BE2C (cell line): ENCODE results near the gene ACSF2.

Experiments used
- DNase-seq: peaks from one replicate; pipeline ENCODE4 v3.0.0-alpha.2; 2020
- H3K27me3 ChIP-seq: fragments of 250-450 bp; sonication (Bioruptor Pico); 2 replicates; pipeline ENCODE4 v1.5.1; 2020; ENCODE audit warnings: mild to moderate bottlenecking
- H3K36me3 ChIP-seq: fragments of 250-450 bp; sonication (Bioruptor Pico); 2 replicates; pipeline ENCODE4 v1.5.1; 2020; ENCODE audit warnings: mild to moderate bottlenecking
- H3K4me1 ChIP-seq: fragments of 250-450 bp; sonication (Bioruptor Pico); 2 replicates; pipeline ENCODE4 v1.5.1; 2020
- H3K4me3 ChIP-seq: 2 replicates; pipeline ENCODE4 v1.5.1; 2011; ENCODE audit warnings: low read depth, low read length
- H3K9me3 ChIP-seq: fragments of 250-450 bp; sonication (Bioruptor Pico); 2 replicates; pipeline ENCODE4 v1.5.1; 2020
- TF ChIP-seq, protein P1 (sequence below): IDR thresholded peaks from 2 replicates; pipeline ENCODE4 v1.5.1; 2012; ENCODE audit warnings: mild to moderate bottlenecking, low read depth, low read length

The ACSF2 gene

DNA sequence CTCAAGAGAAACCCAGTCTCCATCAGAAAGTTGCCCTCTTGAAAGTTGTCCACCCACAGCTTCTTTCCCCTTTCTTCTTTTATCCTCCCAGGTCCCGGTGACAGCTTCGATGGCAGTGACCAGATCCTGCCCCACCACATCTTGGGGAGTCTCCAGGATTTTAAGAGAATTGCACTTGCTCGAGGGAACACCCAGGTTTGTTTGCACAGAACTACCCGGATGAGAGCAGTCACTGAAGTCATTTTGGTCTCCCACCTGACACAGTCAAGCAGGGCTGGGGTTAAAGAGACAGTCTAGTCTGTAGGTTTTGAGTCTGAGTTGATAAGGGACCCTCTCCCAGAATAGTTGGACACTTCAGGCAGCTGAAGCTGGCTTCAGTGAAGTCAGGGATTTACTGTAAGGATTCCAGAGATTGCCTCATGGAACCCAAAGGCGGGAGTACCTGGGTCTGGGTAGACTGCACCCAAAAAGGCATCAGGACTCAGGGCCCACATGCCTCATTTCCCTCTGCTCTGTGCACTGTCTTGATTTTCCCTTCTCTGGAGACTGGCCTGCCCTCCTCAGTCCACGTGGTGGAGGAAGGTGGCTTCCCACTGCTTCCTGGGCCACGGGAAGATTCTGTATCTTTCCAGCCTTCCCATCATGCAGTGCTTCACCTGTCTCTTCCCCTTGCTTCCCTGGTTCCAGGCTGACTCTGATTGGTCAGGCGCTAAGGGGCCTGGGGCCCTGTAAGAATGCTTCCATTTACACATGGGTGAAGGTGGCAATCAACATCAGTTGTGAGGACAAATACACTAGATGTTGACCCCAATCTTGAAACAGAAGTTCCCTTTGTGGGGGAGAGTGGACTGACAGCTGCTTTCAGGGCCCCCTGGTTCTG, 91.7 kb downstream of the ACSF2 start:
- Histone ChIP-seq H3K36me3 (no peaks in the 10 kb centered on the region), H3K9me3 (no peaks in the 10 kb centered on the region), H3K4me1 (no peaks in the 10 kb centered on the region), H3K27me3 (no peaks in the 10 kb centered on the region), H3K4me3 (no peak overlapping the region)
- TF ChIP-seq, protein P1, sequence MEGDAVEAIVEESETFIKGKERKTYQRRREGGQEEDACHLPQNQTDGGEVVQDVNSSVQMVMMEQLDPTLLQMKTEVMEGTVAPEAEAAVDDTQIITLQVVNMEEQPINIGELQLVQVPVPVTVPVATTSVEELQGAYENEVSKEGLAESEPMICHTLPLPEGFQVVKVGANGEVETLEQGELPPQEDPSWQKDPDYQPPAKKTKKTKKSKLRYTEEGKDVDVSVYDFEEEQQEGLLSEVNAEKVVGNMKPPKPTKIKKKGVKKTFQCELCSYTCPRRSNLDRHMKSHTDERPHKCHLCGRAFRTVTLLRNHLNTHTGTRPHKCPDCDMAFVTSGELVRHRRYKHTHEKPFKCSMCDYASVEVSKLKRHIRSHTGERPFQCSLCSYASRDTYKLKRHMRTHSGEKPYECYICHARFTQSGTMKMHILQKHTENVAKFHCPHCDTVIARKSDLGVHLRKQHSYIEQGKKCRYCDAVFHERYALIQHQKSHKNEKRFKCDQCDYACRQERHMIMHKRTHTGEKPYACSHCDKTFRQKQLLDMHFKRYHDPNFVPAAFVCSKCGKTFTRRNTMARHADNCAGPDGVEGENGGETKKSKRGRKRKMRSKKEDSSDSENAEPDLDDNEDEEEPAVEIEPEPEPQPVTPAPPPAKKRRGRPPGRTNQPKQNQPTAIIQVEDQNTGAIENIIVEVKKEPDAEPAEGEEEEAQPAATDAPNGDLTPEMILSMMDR: no peak
- DNase-seq: no peak

DNA sequence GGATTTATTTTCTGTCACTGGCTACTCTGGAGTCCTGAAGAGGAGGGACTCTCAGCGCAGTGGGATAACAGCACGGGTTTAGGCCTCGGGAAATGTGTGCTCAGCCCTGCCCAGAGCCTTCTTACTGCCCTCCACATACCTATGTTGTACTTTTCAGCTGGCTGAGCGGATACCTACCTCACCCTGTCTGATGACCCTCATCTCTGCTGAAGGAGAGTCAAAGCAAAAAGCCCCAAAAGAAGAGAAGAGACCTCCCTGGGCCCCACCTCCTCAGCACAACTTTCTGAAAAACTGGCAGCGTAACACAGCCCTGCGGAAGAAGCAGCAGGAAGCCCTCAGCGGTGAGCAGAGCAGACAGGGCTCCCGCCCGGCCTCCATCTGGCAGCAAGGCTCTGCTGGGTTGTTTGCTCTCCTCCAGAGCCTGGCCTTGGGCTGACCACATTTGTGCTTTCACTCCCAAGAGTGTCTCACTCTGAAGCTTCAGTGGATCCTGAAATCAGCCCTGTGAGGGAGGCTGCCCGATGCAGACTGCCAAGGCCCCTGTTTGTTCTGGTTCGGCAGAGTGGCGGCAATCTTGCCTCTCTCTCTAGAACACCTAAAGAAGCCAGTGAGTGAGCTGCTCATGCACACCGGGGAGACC, 92.5 kb downstream of the ACSF2 start:
- Histone ChIP-seq H3K4me3 (no peak overlapping the region), H3K27me3 (no peaks in the 10 kb centered on the region), H3K9me3 (no peaks in the 10 kb centered on the region), H3K4me1 (no peaks in the 10 kb centered on the region), H3K36me3 (no peaks in the 10 kb centered on the region)
- no peak for DNase-seq
- TF ChIP-seq, protein P1: no peak

DNA sequence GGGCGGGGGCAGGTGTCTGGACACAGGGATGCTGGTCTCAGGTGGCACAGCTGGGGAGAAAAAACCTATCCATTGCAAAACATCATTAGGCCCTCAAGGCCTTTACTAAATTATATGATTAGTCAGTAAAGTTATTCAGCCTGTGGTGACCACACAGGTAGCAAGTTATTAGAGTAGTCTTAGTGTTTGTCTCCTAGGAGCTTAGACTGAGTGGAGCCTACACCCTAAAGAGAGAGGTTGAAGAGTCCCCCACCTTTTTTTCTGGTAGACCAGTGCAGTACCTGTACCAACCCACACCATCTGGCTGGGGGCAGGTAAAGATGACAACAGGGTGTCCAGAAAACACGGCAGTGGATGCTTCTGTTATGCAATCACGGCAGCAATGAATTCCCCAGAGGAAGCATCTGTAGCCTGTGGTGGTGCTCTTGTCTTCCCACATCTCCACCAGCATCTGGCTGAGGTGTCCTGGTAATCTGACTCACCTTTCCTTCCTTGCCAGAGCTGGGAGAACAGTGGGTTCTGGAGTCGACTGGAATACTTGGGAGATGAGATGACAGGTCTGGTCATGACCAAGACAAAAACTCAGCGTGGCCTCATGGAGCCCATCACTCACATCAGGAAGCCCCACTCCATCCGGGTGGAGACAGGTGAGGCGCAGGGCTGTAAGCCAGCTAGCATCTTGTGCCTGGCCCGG, 93.3 kb downstream of the ACSF2 start:
- no peaks in the 10 kb centered on the region for H3K4me1 ChIP-seq
- H3K36me3 ChIP-seq: no peaks in the 10 kb centered on the region
- H3K27me3 ChIP-seq: no peaks in the 10 kb centered on the region
- DNase-seq: no peak
- TF ChIP-seq, protein P1: no peak
- no peaks in the 10 kb centered on the region for H3K9me3 ChIP-seq
- H3K4me3 ChIP-seq: no peak overlapping the region

DNA sequence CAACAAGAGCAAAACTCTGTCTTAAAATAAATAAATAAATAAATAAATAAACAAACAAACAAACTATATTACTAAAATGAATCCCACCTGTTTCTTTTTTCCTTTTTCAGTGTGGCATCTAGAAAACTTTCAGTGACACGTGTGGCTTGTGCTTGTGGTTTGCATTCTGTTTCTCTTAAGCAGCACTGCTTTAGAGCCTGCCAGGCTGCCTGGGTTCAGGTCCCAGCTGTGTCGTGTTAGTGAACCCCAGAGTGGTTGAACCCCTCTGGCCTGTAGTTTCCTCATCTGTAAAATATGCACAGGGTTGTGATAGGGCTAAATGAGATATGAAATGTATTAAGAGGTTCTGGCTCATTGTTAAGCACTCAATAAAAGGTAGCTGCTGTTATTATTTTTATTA, 94.5 kb downstream of the ACSF2 start:
- Histone ChIP-seq H3K36me3 (no peaks in the 10 kb centered on the region), H3K4me1 (no peaks in the 10 kb centered on the region), H3K27me3 (no peaks in the 10 kb centered on the region), H3K4me3 (no peak overlapping the region), H3K9me3 (no peaks in the 10 kb centered on the region)
- TF ChIP-seq, protein P1: no peak
- DNase-seq: no peak

DNA sequence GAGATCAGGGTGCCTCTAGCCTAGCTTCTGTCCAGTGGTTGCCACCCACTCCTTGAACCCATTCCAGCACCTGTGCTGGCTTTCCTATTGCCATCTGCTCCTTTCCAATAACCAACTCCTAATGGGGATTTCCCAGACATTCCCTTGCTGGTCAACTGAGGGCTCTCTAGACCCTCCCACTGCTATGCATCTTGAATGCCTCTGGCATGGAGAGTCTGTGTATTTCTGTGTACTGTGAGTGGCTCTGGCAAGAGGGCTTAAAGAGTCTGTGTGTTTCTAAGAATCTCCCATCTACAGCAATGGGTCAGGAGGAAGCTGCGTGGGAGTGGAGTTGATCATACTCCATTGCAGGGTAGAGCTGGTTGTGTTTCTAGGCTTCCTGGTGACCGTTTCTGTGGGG, 95.5 kb downstream of the ACSF2 start:
- no peak overlapping the region for H3K4me3 ChIP-seq
- no peaks in the 10 kb centered on the region for H3K9me3 ChIP-seq
- TF ChIP-seq, protein P1: no peak
- H3K36me3 ChIP-seq: no peaks in the 10 kb centered on the region
- no peaks in the 10 kb centered on the region for H3K27me3 ChIP-seq
- H3K4me1 ChIP-seq: no peaks in the 10 kb centered on the region
- no peak for DNase-seq
